Hepatocyte (in vitro differentiated cells): Measurements from ENCODE around the gene MFRP. TPM values are rescaled to one million over a fixed set of nuclear protein-coding genes. Genes with fewer than 3 reads are reported as not detected.

Source experiments
- DNase-seq: peaks from one replicate; pipeline ENCODE4 v3.0.0-alpha.2; 2016; ENCODE audit warnings: low spot score
- H2AFZ ChIP-seq: fragments of 200-600 bp; sonication (generic); 2 replicates; pipeline ENCODE4 v1.6.0; 2016; ENCODE audit warnings: antibody characterized with exemption, mild to moderate bottlenecking
- H3K27ac ChIP-seq: fragments of 200-600 bp; sonication (generic); 2 replicates; pipeline ENCODE4 v1.5.1; 2016; ENCODE audit warnings: mild to moderate bottlenecking
- H3K27me3 ChIP-seq: fragments of 200-600 bp; sonication (generic); 2 replicates; pipeline ENCODE4 v1.6.1; 2016
- H3K36me3 ChIP-seq: fragments of 200-600 bp; sonication (generic); replicated peaks from 2 replicates; pipeline ENCODE4 v1.5.1; 2016; ENCODE audit warnings: low read depth; ENCODE audit not compliant: insufficient read depth
- H3K4me1 ChIP-seq: fragments of 200-600 bp; sonication (generic); 2 replicates; pipeline ENCODE4 v1.5.1; 2016; ENCODE audit warnings: mild to moderate bottlenecking, moderate library complexity; ENCODE audit not compliant: insufficient read depth
- H3K4me2 ChIP-seq: fragments of 200-600 bp; sonication (generic); 2 replicates; pipeline ENCODE4 v1.6.0; 2016
- H3K4me3 ChIP-seq: fragments of 200-600 bp; sonication (generic); 2 replicates; pipeline ENCODE4 v1.5.1; 2016; ENCODE audit warnings: mild to moderate bottlenecking
- H3K79me2 ChIP-seq: fragments of 200-600 bp; sonication (generic); 2 replicates; pipeline ENCODE4 v1.6.0; 2017; ENCODE audit warnings: mild to moderate bottlenecking
- H3K9me2 ChIP-seq: fragments of 200-600 bp; sonication (generic); replicated peaks from 2 replicates; pipeline ENCODE4 v1.6.0; 2017; ENCODE audit warnings: mild to moderate bottlenecking; ENCODE audit not compliant: insufficient read depth
- H3K9me3 ChIP-seq: fragments of 200-600 bp; sonication (generic); 2 replicates; pipeline ENCODE4 v1.5.1; 2016; ENCODE audit warnings: low read depth, mild to moderate bottlenecking
- H4K20me1 ChIP-seq: fragments of 200-600 bp; sonication (generic); 2 replicates; pipeline ENCODE4 v1.6.0; 2016; ENCODE audit warnings: mild to moderate bottlenecking; ENCODE audit not compliant: insufficient read depth, poor library complexity, severe bottlenecking
- CTCF ChIP-seq: fragments of 200-600 bp; sonication (generic); IDR thresholded peaks from 2 replicates; pipeline ENCODE4 v1.5.1; 2016; ENCODE audit warnings: antibody characterized with exemption, mild to moderate bottlenecking; ENCODE audit not compliant: poor library complexity
- EZH2 ChIP-seq: fragments of 200-600 bp; sonication (generic); IDR thresholded peaks from 2 replicates; pipeline ENCODE4 v1.6.1; 2016; ENCODE audit warnings: antibody characterized with exemption, mild to moderate bottlenecking, borderline replicate concordance
- EZH2phosphoT487 ChIP-seq: fragments of 200-600 bp; sonication (generic); IDR thresholded peaks from one replicate; pipeline ENCODE4 v1.6.1; 2018; ENCODE audit warnings: antibody characterized with exemption, mild to moderate bottlenecking, low read depth, moderate library complexity; ENCODE audit not compliant: unreplicated experiment, severe bottlenecking
- WGBS: methylation state at CpG from one replicate; pipeline ENCODE4 v1.1.6; 2016; ENCODE audit warnings: low lambda C conversion rate; ENCODE audit errors: missing lambda C conversion rate; 5-methylcytosine and 5-hydroxymethylcytosine counted together
- polyA plus RNA-seq: library from polyadenylated mRNA; unstranded; fragments of >200 nt; fragmentation: Nextera tagmentation; extraction: Ambion mirVana; gene quantifications from 2 replicates; pipeline ENCODE4 v1.2.1, GENCODE V29; 2016
- total RNA-seq: library from RNA; depleted of rRNA; stranded (reverse); fragments of >200 nt; gene quantifications from 2 replicates; pipeline ENCODE4 v1.2.3, GENCODE V29; 2014

Gene MFRP
- total and polyA plus RNA-seq, 2 experiments from 2014 or later: not detected

- Histone ChIP-seq H3K4me1 (peaks cover 54% of the 10 kb centered on the region), H3K4me2 (peak overlapping the region; percentile 88), H3K36me3 (no peaks in the 10 kb centered on the region), H3K9me3 (no peaks in the 10 kb centered on the region), H3K27me3 (no peaks in the 10 kb centered on the region), H3K79me2 (no peaks in the 10 kb centered on the region), H3K9me2 (no peaks in the 10 kb centered on the region), H2AFZ (no peak overlapping the region), H3K4me3 (peak overlapping the region; percentile 13), H4K20me1 (no peaks in the 10 kb centered on the region), H3K27ac (peak overlapping the region; percentile 81)
- no peak for DNase-seq
- WGBS: 81% methylated on average over 34 of the region's 44 CpGs
- no peak for TF ChIP-seq EZH2
- TF ChIP-seq EZH2phosphoT487: no peak
- TF ChIP-seq CTCF: no peak
Measured at GRCh38 chr11:119363081-119363850, 16.8 kb upstream of the MFRP start.

GRCh38 chr11:119362741-119363080, 16.2 kb upstream of the MFRP start:
- Histone ChIP-seq H3K27me3 (no peaks in the 10 kb centered on the region), H3K36me3 (no peaks in the 10 kb centered on the region), H3K27ac (peak overlapping the region; percentile 81), H3K4me3 (no peak overlapping the region), H3K4me2 (peak overlapping the region; percentile 88), H3K9me2 (no peaks in the 10 kb centered on the region), H4K20me1 (no peaks in the 10 kb centered on the region), H2AFZ (no peak overlapping the region), H3K9me3 (no peaks in the 10 kb centered on the region), H3K79me2 (no peaks in the 10 kb centered on the region), H3K4me1 (peaks cover 49% of the 10 kb centered on the region)
- TF ChIP-seq EZH2phosphoT487 (no peak), EZH2 (no peak), CTCF (no peak)
- no peak for DNase-seq
- WGBS: 95% methylated on average over 5 of the region's 5 CpGs

- Histone ChIP-seq H3K4me2 (peak overlapping the region; percentile 88), H4K20me1 (no peaks in the 10 kb centered on the region), H3K4me3 (no peak overlapping the region), H3K9me3 (no peaks in the 10 kb centered on the region), H3K4me1 (peaks cover 43% of the 10 kb centered on the region), H3K79me2 (no peaks in the 10 kb centered on the region), H3K36me3 (no peaks in the 10 kb centered on the region), H3K9me2 (no peaks in the 10 kb centered on the region), H3K27me3 (no peaks in the 10 kb centered on the region), H2AFZ (no peak overlapping the region), H3K27ac (peak overlapping the region; percentile 81)
- WGBS: 70% methylated on average over 11 of the region's 11 CpGs
- no peak for TF ChIP-seq EZH2phosphoT487
- TF ChIP-seq EZH2: no peak
- TF ChIP-seq CTCF: no peak
- DNase-seq: no peak
Measured at GRCh38 chr11:119361941-119362725, 15.6 kb upstream of the MFRP start.
